AG09309 (cell line): Measurements from ENCODE around the gene LTC4S.

Experiments
- DNase-seq: peaks from one replicate; pipeline ENCODE4 v3.0.0-alpha.2; 2010; ENCODE audit warnings: low read depth
- H3K4me3 ChIP-seq: 2 replicates; pipeline ENCODE4 v1.5.1; 2011; ENCODE audit warnings: mild to moderate bottlenecking, low read depth, low read length, moderate library complexity; ENCODE audit not compliant: control insufficient read depth
- CTCF ChIP-seq: IDR thresholded peaks from 2 replicates; pipeline ENCODE4 v1.5.1; 2011; ENCODE audit warnings: mild to moderate bottlenecking, low read depth, low read length, inconsistent platforms; ENCODE audit not compliant: insufficient read depth, control insufficient read depth; ENCODE audit errors: missing control alignments

Gene LTC4S

GRCh38 chr5:179827680-179828079, 33.9 kb downstream of the LTC4S start:
- no peak for TF ChIP-seq CTCF
- DNase-seq = no peak
- H3K4me3 ChIP-seq = no peak overlapping the region

- no peak for DNase-seq
- H3K4me3 ChIP-seq = no peak overlapping the region
- TF ChIP-seq CTCF = no peak
These were observed 35.1 kb downstream of the LTC4S start for GRCh38 chr5:179828756-179829421.

- H3K4me3 ChIP-seq = no peak overlapping the region
- DNase-seq = no peak
- TF ChIP-seq CTCF = no peak
These were observed 36.1 kb downstream of the LTC4S start for GRCh38 chr5:179829732-179830435.

GRCh38 chr5:179830818-179831468, 37.2 kb downstream of the LTC4S start:
- no peak overlapping the region for H3K4me3 ChIP-seq
- TF ChIP-seq CTCF = no peak
- no peak for DNase-seq

- TF ChIP-seq CTCF = no peak
- no peak for DNase-seq
- H3K4me3 ChIP-seq = no peak overlapping the region
These were observed 38.4 kb downstream of the LTC4S start for GRCh38 chr5:179832039-179832745.

GRCh38 chr5:179833056-179833708, 39.4 kb downstream of the LTC4S start:
- no peak overlapping the region for H3K4me3 ChIP-seq
- TF ChIP-seq CTCF = no peak
- DNase-seq = no peak
